Measurements from ENCODE around the gene INHBB.

INHBB gene

DNA sequence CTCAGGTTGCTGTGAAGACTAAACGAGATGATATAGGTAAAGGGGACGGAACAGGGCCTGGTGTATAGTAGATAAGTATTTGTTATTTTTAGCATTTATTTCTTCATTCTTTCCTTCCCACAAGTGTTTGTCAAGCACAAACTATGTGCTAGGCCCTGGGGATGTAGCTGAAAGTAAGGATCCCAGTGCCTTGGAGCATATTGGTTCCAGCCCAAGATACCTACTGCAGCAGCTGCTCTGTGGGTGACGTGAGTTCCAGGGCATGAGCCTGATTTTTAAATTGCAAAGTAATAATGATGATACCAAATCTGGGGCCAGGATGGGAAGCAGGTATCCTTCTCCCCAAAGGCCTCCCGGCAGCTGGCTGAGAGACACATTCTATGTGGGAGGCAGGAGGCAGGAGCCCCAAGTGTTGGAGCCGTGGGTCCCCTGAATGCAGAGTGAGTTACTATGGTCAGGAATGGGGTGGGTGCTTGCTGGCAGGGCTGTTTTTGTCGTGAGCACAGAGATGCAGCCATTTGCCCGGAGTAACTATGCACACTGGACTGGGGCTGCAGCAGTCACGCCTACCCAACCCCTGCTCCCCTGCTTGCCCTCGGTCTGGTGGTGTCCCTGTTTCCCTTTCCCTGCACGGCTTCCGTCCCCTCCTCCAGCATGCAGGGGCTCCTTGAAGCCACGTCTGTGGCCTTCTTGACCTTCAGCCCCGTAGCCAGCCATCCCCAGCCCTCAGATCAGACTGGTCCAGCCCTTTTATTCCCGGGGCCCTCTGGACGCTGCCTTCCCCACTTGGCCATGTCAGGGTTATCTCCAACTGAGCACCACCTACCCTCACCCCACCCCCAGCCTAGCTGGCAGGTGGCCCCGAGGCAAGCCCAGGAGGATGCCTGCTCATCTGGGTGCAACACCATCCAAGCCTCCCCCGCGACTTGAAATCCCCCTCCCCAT is 52.4 kb downstream of the INHBB start:
- no peak for DNase-seq (ENCODE audit: low spot score)

DNA sequence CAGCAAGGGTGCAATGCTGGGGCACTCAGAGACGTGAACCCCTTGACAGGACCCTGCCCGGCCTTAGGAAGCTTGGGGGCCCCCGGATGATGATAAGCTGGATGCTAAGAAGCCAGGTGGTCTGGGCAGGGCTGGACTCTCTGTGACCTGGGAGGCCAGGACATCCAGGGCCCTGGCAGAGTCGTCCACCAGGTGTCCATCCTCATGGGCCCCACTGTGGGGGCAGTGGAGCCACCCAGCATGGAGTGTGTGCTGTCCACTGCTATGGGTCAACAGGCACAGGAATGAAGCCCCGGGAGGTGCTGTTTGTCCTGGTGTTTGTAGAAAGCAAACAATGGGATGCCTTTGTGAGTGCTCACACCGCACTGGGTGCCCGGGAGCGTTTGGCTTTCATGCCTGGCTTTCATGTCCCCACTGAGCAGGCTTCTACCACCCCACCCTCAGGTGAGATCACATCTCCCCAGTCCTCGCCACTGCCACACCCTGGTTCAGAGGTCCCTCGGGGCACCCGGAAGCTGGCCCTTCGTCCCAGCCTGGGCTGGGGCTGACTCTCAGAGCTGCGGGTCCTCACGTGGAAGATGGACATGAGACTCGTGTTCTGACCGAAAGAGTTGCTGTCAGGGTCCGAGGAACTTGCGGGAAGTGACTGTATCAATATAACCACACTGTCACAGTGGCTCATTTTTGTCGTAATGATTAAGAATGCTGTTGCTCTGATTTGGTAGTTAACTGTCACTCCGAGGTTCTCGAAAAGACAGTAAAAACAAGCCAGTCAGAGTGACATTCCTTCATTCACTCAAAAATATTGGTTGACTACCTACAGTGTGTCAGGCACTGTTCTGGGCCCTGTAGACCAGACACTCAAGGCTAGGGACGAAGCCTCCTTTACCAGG is 53.3 kb downstream of the INHBB start:
- no peak for DNase-seq (ENCODE audit: low spot score)

DNA sequence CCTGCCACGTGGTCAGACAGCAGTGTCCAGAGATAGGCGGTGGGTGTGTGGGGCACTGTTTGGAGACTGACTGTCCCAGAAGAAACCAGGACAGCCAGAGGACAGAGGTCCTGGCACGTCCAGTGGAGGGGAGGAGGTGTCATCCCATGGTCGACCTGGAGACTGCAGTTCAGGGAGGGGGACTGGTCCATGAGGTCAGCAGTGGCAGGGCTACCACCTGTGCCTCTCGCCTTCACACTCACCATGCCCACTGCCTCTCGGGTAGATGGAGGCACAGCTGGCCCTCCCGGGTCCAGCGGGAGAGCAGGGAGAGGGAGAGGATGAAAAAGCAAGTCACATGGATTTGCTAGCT is 53.9 kb downstream of the INHBB start:
- DNase-seq (ENCODE audit: low spot score), result no peak

GRCh38 chr2:120400551-120400950 is 54.6 kb downstream of the INHBB start:
- DNase-seq (ENCODE audit: low spot score), result no peak
